Progenitor cell of endocrine pancreas (in vitro differentiated cells): Measurements from ENCODE around the gene C5orf22. TPM values are rescaled to one million over a fixed set of nuclear protein-coding genes. Genes with fewer than 3 reads are reported as not detected.

Source experiments
- DNase-seq: peaks from one replicate; pipeline ENCODE4 v3.0.0; 2021; ENCODE audit warnings: low spot score; ENCODE audit not compliant: unreplicated experiment
- H3K27ac Mint-ChIP-seq: 2 replicates; pipeline ENCODE4 v1.8.0; 2021; ENCODE audit warnings: mild to moderate bottlenecking, moderate library complexity, mixed read lengths
- H3K27me3 Mint-ChIP-seq: 2 replicates; pipeline ENCODE4 v1.8.0; 2021; ENCODE audit warnings: mixed read lengths
- H3K36me3 Mint-ChIP-seq: 2 replicates; pipeline ENCODE4 v1.8.0; 2022; ENCODE audit warnings: mixed read lengths; ENCODE audit not compliant: insufficient read depth
- H3K4me1 Mint-ChIP-seq: 2 replicates; pipeline ENCODE4 v1.8.0; 2021; ENCODE audit warnings: low read depth, mixed read lengths
- H3K4me3 Mint-ChIP-seq: 2 replicates; pipeline ENCODE4 v1.8.0; 2021; ENCODE audit warnings: low read depth, mild to moderate bottlenecking, moderate library complexity, mixed read lengths
- H3K9me3 Mint-ChIP-seq: 2 replicates; pipeline ENCODE4 v1.8.0; 2021; ENCODE audit warnings: low read depth, mixed read lengths
- total RNA-seq: library from RNA; stranded (reverse); gene quantifications from 2 replicates; pipeline ENCODE4 v1.2.1, GENCODE V29; 2021
- TF ChIP-seq, protein P1 (sequence below): fragments of 200-600 bp; sonication (generic); IDR thresholded peaks from one replicate; pipeline ENCODE4 v1.5.0; 2021; ENCODE audit warnings: antibody characterized with exemption, mild to moderate bottlenecking; ENCODE audit not compliant: unreplicated experiment

C5orf22 gene
- total RNA-seq, 1 donor from 2014 or later: 30.5 TPM

DNA sequence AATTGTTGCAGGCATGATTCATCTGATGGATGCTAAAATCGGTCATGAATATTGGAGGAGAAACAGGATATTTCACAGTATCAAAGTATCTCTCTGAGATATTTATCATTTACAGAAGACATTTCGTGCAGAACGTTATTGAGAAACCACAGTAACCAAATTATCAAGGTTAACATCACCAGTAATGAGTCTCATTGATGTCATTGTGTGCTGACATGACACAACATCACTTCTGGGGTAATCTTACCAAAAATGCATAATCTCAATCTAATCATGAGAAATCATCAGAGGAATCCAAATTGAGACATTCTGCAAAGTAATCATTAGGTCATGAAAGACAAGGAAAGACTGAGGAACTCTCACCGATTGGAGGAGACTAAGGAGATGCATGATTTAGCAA is 42.7 kb downstream of the C5orf22 start:
- no peak for DNase-seq
- no peaks in the 10 kb centered on the region for H3K36me3 Mint-ChIP-seq

DNA sequence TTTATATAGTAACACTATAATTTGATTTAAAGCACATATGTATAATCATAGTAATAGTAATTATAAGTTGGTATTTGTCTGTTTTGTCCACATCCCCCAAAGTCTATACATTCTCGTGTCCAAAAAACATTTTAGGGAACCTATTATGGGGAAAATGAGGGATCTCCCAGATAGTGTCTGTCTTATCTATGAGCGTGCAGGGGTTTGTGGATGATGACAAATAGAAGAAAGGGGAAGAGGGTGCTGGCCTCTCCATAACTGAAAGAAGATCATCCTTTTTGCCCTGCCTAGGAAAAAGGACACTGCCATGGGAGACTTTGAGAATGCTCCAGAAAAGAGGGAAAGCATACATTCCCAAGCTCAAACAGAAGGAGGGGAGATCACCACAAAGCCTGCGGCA is 45.3 kb downstream of the C5orf22 start:
- H3K36me3 Mint-ChIP-seq: no peaks in the 10 kb centered on the region
- H3K4me3 Mint-ChIP-seq: no peak overlapping the region
- peaks cover 3% of the 10 kb centered on the region for H3K27me3 Mint-ChIP-seq
- TF ChIP-seq, protein P1, sequence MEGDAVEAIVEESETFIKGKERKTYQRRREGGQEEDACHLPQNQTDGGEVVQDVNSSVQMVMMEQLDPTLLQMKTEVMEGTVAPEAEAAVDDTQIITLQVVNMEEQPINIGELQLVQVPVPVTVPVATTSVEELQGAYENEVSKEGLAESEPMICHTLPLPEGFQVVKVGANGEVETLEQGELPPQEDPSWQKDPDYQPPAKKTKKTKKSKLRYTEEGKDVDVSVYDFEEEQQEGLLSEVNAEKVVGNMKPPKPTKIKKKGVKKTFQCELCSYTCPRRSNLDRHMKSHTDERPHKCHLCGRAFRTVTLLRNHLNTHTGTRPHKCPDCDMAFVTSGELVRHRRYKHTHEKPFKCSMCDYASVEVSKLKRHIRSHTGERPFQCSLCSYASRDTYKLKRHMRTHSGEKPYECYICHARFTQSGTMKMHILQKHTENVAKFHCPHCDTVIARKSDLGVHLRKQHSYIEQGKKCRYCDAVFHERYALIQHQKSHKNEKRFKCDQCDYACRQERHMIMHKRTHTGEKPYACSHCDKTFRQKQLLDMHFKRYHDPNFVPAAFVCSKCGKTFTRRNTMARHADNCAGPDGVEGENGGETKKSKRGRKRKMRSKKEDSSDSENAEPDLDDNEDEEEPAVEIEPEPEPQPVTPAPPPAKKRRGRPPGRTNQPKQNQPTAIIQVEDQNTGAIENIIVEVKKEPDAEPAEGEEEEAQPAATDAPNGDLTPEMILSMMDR: no peak
- H3K27ac Mint-ChIP-seq: no peak overlapping the region
- no peaks in the 10 kb centered on the region for H3K4me1 Mint-ChIP-seq
- H3K9me3 Mint-ChIP-seq: no peaks in the 10 kb centered on the region
- DNase-seq: no peak

More for the DNA sequence above, 42.7 kb downstream of the C5orf22 start:
- no peak overlapping the region for H3K4me3 Mint-ChIP-seq
- H3K27ac Mint-ChIP-seq: no peak overlapping the region
- H3K9me3 Mint-ChIP-seq: no peaks in the 10 kb centered on the region
- TF ChIP-seq, protein P1: no peak
- no peaks in the 10 kb centered on the region for H3K4me1 Mint-ChIP-seq
- H3K27me3 Mint-ChIP-seq: peaks cover 3% of the 10 kb centered on the region

DNA sequence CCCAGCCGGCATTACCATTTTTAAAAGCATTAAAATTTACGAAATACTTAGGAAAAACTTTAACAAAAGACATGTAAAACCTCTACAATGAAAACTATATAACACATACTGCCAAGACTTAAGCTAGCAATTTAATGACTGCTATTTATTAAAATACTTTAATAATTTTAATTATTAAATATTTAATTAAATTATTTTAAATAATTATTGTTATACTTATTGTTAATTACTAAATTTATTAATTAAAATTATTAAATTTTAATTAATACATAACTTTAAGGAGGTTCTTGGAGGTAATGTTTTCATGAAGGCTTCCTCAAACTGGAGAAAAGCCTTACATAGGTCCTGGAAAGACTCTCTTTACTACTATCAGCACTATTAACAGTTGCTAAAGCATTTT is 47.5 kb downstream of the C5orf22 start:
- H3K27ac Mint-ChIP-seq: no peak overlapping the region
- peaks cover 3% of the 10 kb centered on the region for H3K27me3 Mint-ChIP-seq
- TF ChIP-seq, protein P1: no peak
- no peak for DNase-seq
- no peaks in the 10 kb centered on the region for H3K4me1 Mint-ChIP-seq
- no peaks in the 10 kb centered on the region for H3K9me3 Mint-ChIP-seq
- H3K36me3 Mint-ChIP-seq: no peaks in the 10 kb centered on the region
- no peak overlapping the region for H3K4me3 Mint-ChIP-seq

DNA sequence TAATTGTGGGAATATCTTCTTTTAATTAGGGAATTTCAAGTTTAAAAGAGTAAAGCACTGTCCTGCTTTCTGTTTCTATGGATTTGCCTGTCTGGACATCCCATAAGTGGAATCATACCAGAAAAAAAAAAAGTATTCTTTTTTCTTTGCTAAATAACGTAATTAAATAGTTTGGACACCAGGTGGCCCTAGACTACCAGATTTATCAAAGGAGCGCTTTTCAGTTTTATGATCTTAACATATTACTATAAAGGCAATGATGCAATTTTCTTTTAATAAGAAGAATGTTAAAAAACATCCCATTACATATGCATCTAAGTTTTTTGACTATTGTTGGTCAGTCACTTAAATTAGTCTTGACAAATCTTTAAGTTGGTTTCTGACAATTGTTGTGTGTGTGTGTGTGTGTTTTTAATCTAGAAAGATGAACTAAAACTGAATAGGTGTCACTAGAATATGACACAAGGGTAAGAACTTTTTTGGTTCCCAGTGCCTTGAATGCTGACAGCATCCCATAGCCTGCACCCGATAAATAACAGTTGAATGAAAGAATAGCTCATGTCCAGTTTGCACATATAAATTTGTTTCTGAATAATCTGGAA is 49.5 kb downstream of the C5orf22 start:
- Mint-ChIP-seq H3K27me3 (no peaks in the 10 kb centered on the region), H3K36me3 (no peaks in the 10 kb centered on the region), H3K9me3 (peaks cover 6% of the 10 kb centered on the region), H3K27ac (no peak overlapping the region), H3K4me3 (no peak overlapping the region), H3K4me1 (no peaks in the 10 kb centered on the region)
- DNase-seq: no peak
- TF ChIP-seq, protein P1: peak; percentile 69

DNA sequence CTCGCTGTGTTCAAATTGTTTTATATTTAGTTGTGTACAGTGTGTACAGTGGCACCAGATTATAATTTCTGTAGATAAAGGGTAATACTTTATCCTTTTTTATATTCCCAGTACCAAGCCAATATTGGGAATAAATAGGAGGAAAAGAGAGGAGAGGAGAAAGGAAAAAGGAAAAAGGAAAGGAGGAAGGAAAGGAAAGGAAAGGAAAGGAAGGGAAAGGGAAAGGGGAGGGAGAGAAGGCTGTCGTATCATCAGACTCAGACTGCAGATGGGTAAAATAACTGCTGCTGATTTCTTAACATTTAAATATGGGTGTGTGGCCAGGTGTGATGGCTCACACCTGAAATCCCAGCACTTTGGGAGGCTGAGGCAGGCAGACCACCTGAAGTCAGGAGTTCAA is 51.0 kb downstream of the C5orf22 start:
- TF ChIP-seq, protein P1: no peak
- DNase-seq: no peak
- Mint-ChIP-seq H3K4me3 (no peak overlapping the region), H3K36me3 (no peaks in the 10 kb centered on the region), H3K4me1 (no peaks in the 10 kb centered on the region), H3K9me3 (peaks cover 6% of the 10 kb centered on the region), H3K27me3 (no peaks in the 10 kb centered on the region), H3K27ac (no peak overlapping the region)
